ENCODE data around the gene GAS6. TPM values are rescaled to one million over a fixed set of nuclear protein-coding genes. Genes with fewer than 3 reads are reported as not detected.

The GAS6 gene
- total and polyA plus RNA-seq, 9 of the 15 experiments (the other 6 are each of a cell fraction or from before 2014, with no cell fraction given), result 0.14 to 9.7 (median 4.7) TPM; not detected in 1

- BruUV-seq (replicated peaks), result no TSS peak
- no peaks in the 10 kb centered on the region for H3K9me3 ChIP-seq (replicated peaks; ENCODE audit: control insufficient read depth, insufficient read depth, low read depth, low read length)
Measured at GRCh38 chr13:113837560-113838355, 26.1 kb downstream of the GAS6 start.

More at GRCh38 chr13:113837560-113838355, 26.1 kb downstream of the GAS6 start:
- H3K9ac ChIP-seq (ENCODE audit: insufficient read depth in 1 of 2, low read depth in 2 of 2, low read length in 2 of 2), result no peak overlapping the region; a peak in 1 of 4 replicates
- DNase-seq (ENCODE audit: extremely low read depth in 1 of 4, low spot score in 3 of 4) (peak; percentile 49 to 52 (median 50)), ATAC-seq (peak; percentile 90), FAIRE-seq (no peak)
- no peak overlapping the region for H3K4me2 ChIP-seq (ENCODE audit: insufficient read depth, low read length)
- H3K4me3 ChIP-seq, result no peak overlapping the region
- H2AFZ ChIP-seq (ENCODE audit: low read depth, low read length), result no peak overlapping the region
- intact Hi-C loops (cut with micrococcal nuclease) (no loop called here), in situ Hi-C loops (cut with MboI) (no loop called here)
- H3K79me2 ChIP-seq (ENCODE audit: control insufficient read depth, insufficient read depth, low read length), result no peaks in the 10 kb centered on the region
- H3K9me1 ChIP-seq (ENCODE audit: control insufficient read depth, insufficient read depth, low read length), result no peaks in the 10 kb centered on the region
- H4K20me1 ChIP-seq (replicated peaks; ENCODE audit: control insufficient read depth, insufficient read depth, low read length), result no peaks in the 10 kb centered on the region
- 15% methylated on average over 10 of the region's 16 CpGs for WGBS (ENCODE audit: insufficient coverage, low coverage, missing lambda C conversion rate)
- ChIA-PET CTCF (ENCODE audit: low intra/inter-chr PET ratio) (no interaction called here), POLR2A (no interaction called here)
- TF ChIP-seq JUND (IDR thresholded peaks at IDR 0.05; ENCODE audit: borderline replicate concordance, low read depth, low read length) (peak; percentile 84), JUND (tag; IDR thresholded peaks at IDR 0.05; ENCODE audit: borderline replicate concordance, low read depth, low read length) (peak; percentile 72; the same call in 1 of the 3 replicates), UBTF (IDR thresholded peaks at IDR 0.05; ENCODE audit: borderline replicate concordance in 1 of 2, low read depth in 2 of 2, low read length in 2 of 2) (peak in 1 of 2 experiments; percentile 68; a peak in 1 of 4 replicates), RBBP5 (IDR thresholded peaks at IDR 0.05; ENCODE audit: borderline replicate concordance, insufficient read depth, low read length, poor library complexity, severe bottlenecking) (peak; percentile 16), POLR2G (IDR thresholded peaks at IDR 0.05; ENCODE audit: low read depth, low read length) (0 out of 2 replicates have a peak, but pooled peaks have one; percentile 5), FOSL1 (tag; conservative IDR thresholded peaks at IDR 0.05) (peak; percentile 85), CTCFL (IDR thresholded peaks at IDR 0.05; ENCODE audit: borderline replicate concordance, insufficient read depth, low read depth, low read length, poor library complexity, severe bottlenecking) (no peak), ZNF780A (CRISPR knock-in tag; IDR thresholded peaks at IDR 0.05) (no peak)
- TF ChIP-seq, protein P1, sequence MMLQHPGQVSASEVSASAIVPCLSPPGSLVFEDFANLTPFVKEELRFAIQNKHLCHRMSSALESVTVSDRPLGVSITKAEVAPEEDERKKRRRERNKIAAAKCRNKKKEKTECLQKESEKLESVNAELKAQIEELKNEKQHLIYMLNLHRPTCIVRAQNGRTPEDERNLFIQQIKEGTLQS (IDR thresholded peaks at IDR 0.05), result peak; percentile 69
- TF ChIP-seq, protein P1 (CRISPR knock-in tag; conservative IDR thresholded peaks at IDR 0.05), result no peak
- H3K4me1 ChIP-seq (replicated peaks in 1 of 2; ENCODE audit: control insufficient read depth in 2 of 2, insufficient read depth in 2 of 2, low read length in 2 of 2), result peaks cover 0 to 23% of the 10 kb centered on the region in 2 experiments; a peak in 2 of 5 replicates
- no peaks in the 10 kb centered on the region for H3K36me3 ChIP-seq (ENCODE audit: control insufficient read depth, insufficient read depth, low read length)
- H3K27ac ChIP-seq (ENCODE audit: extremely low read depth, low read depth, low read length), result no peak overlapping the region
- H3K27me3 ChIP-seq (ENCODE audit: control insufficient read depth in 2 of 2, insufficient read depth in 2 of 2, low read length in 2 of 2), result no peaks in the 10 kb centered on the region

Data from K562 (cell line).